ENCODE data around the gene CCND1. TPM values are rescaled to one million over a fixed set of nuclear protein-coding genes. Genes with fewer than 3 reads are reported as not detected.

Gene CCND1
- total RNA-seq, 2 experiments from 2014 or later, result 0.44 TPM; not detected in 1

- no peak for TF ChIP-seq EZH2phosphoT487 (IDR thresholded peaks at IDR 0.05; ENCODE audit: borderline replicate concordance, low read depth, low read length)
- TF ChIP-seq, protein P1, sequence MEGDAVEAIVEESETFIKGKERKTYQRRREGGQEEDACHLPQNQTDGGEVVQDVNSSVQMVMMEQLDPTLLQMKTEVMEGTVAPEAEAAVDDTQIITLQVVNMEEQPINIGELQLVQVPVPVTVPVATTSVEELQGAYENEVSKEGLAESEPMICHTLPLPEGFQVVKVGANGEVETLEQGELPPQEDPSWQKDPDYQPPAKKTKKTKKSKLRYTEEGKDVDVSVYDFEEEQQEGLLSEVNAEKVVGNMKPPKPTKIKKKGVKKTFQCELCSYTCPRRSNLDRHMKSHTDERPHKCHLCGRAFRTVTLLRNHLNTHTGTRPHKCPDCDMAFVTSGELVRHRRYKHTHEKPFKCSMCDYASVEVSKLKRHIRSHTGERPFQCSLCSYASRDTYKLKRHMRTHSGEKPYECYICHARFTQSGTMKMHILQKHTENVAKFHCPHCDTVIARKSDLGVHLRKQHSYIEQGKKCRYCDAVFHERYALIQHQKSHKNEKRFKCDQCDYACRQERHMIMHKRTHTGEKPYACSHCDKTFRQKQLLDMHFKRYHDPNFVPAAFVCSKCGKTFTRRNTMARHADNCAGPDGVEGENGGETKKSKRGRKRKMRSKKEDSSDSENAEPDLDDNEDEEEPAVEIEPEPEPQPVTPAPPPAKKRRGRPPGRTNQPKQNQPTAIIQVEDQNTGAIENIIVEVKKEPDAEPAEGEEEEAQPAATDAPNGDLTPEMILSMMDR (conservative IDR thresholded peaks at IDR 0.05; ENCODE audit: low read length), result no peak
- CTCF ChIA-PET (ENCODE audit: unreplicated experiment), result no interaction called here
- Histone ChIP-seq H3K4me2 (ENCODE audit: low read length) (no peak overlapping the region), H4K20me1 (ENCODE audit: insufficient read depth, low read length) (no peaks in the 10 kb centered on the region), H3K9me2 (ENCODE audit: insufficient read depth, low read length) (no peaks in the 10 kb centered on the region), H3K36me3 (ENCODE audit: insufficient read depth, low read length) (no peaks in the 10 kb centered on the region), H3K9me3 (ENCODE audit: low read length) (no peaks in the 10 kb centered on the region), H3K27ac (ENCODE audit: low read depth, low read length, poor library complexity, severe bottlenecking) (no peak overlapping the region), H3K4me3 (ENCODE audit: low read depth, low read length, poor library complexity, severe bottlenecking) (no peak overlapping the region), H2AFZ (ENCODE audit: low read length) (no peak overlapping the region), H3K79me2 (ENCODE audit: insufficient read depth, low read depth, low read length) (no peaks in the 10 kb centered on the region), H3K4me1 (ENCODE audit: insufficient read depth, low read length, poor library complexity, severe bottlenecking) (peaks cover 9% of the 10 kb centered on the region)
- BruUV-seq (replicated peaks), result no TSS peak
- no peak for DNase-seq (ENCODE audit: low spot score)
- intact Hi-C loops (cut with micrococcal nuclease; ENCODE audit: unreplicated experiment), result no loop called here
- POLR2A ChIA-PET, result no interaction called here
These were observed 56.0 kb downstream of the CCND1 start for GRCh38 chr11:69696749-69697468.

- no peak overlapping the region for H3K4me3 ChIP-seq (ENCODE audit: low read depth, low read length, poor library complexity, severe bottlenecking)
- TF ChIP-seq EZH2phosphoT487 (IDR thresholded peaks at IDR 0.05; ENCODE audit: borderline replicate concordance, low read depth, low read length), result no peak
- TF ChIP-seq, protein P1 (conservative IDR thresholded peaks at IDR 0.05; ENCODE audit: low read length), result no peak
- BruUV-seq (replicated peaks), result no TSS peak
- H3K36me3 ChIP-seq (ENCODE audit: insufficient read depth, low read length), result no peaks in the 10 kb centered on the region
- no peaks in the 10 kb centered on the region for H3K9me2 ChIP-seq (ENCODE audit: insufficient read depth, low read length)
- H2AFZ ChIP-seq (ENCODE audit: low read length), result no peak overlapping the region
- no peak overlapping the region for H3K4me2 ChIP-seq (ENCODE audit: low read length)
- no peak for DNase-seq (ENCODE audit: low spot score)
- POLR2A ChIA-PET, result no interaction called here
- no peak overlapping the region for H3K27ac ChIP-seq (ENCODE audit: low read depth, low read length, poor library complexity, severe bottlenecking)
- peaks cover 9% of the 10 kb centered on the region for H3K4me1 ChIP-seq (ENCODE audit: insufficient read depth, low read length, poor library complexity, severe bottlenecking)
- intact Hi-C loops (cut with micrococcal nuclease; ENCODE audit: unreplicated experiment), result no loop called here
- no peaks in the 10 kb centered on the region for H3K79me2 ChIP-seq (ENCODE audit: insufficient read depth, low read depth, low read length)
- CTCF ChIA-PET (ENCODE audit: unreplicated experiment), result no interaction called here
- no peaks in the 10 kb centered on the region for H3K9me3 ChIP-seq (ENCODE audit: low read length)
- no peaks in the 10 kb centered on the region for H4K20me1 ChIP-seq (ENCODE audit: insufficient read depth, low read length)
These were observed 56.5 kb downstream of the CCND1 start for GRCh38 chr11:69697469-69697843.

- ChIA-PET POLR2A (interaction anchor here (1.1 kb wide), 1 partner anchor 96 kb away, joined by 7 read pairs; no protein-coding TSS in a partner anchor), CTCF (ENCODE audit: unreplicated experiment) (no interaction called here)
- Histone ChIP-seq H3K4me1 (ENCODE audit: insufficient read depth, low read length, poor library complexity, severe bottlenecking) (peaks cover 9% of the 10 kb centered on the region), H3K4me3 (ENCODE audit: low read depth, low read length, poor library complexity, severe bottlenecking) (no peak overlapping the region), H3K9me2 (ENCODE audit: insufficient read depth, low read length) (no peaks in the 10 kb centered on the region), H4K20me1 (ENCODE audit: insufficient read depth, low read length) (no peaks in the 10 kb centered on the region), H3K27ac (ENCODE audit: low read depth, low read length, poor library complexity, severe bottlenecking) (no peak overlapping the region), H2AFZ (ENCODE audit: low read length) (no peak overlapping the region), H3K79me2 (ENCODE audit: insufficient read depth, low read depth, low read length) (no peaks in the 10 kb centered on the region), H3K4me2 (ENCODE audit: low read length) (no peak overlapping the region), H3K9me3 (ENCODE audit: low read length) (no peaks in the 10 kb centered on the region), H3K36me3 (ENCODE audit: insufficient read depth, low read length) (no peaks in the 10 kb centered on the region)
- TF ChIP-seq, protein P1 (conservative IDR thresholded peaks at IDR 0.05; ENCODE audit: low read length), result no peak
- no peak for TF ChIP-seq EZH2phosphoT487 (IDR thresholded peaks at IDR 0.05; ENCODE audit: borderline replicate concordance, low read depth, low read length)
- no TSS peak for BruUV-seq (replicated peaks)
- no peak for DNase-seq (ENCODE audit: low spot score)
- intact Hi-C loops (cut with micrococcal nuclease; ENCODE audit: unreplicated experiment), result no loop called here
These were observed 56.9 kb downstream of the CCND1 start for GRCh38 chr11:69697861-69698260.

All from OCI-LY7 (cell line).